Fibroblast of villous mesenchyme (primary cell): Measurements from ENCODE around the gene HMOX1. TPM values are rescaled to one million over a fixed set of nuclear protein-coding genes. Genes with fewer than 3 reads are reported as not detected.

ENCODE experiments used
- DNase-seq: peaks from one replicate; pipeline ENCODE4 v3.0.0-alpha.2; 2010; ENCODE audit warnings: low read depth
- H3K4me3 ChIP-seq: 2 replicates; pipeline ENCODE4 v1.5.1; 2011; ENCODE audit warnings: low read depth, mild to moderate bottlenecking, low read length
- CTCF ChIP-seq: IDR thresholded peaks from 2 replicates; pipeline ENCODE4 v1.5.1; 2012; ENCODE audit warnings: low read depth, mild to moderate bottlenecking, low read length; ENCODE audit not compliant: insufficient read depth
- total RNA-seq: library from RNA; depleted of rRNA; stranded (reverse); fragments of >200 nt; gene quantifications from 2 replicates; pipeline ENCODE4 v1.2.3, GENCODE V29; 2012

Gene HMOX1
- total RNA-seq, 1 donor: 24.2 TPM

- H3K4me3 ChIP-seq: no peak overlapping the region
- TF ChIP-seq CTCF: no peak
- DNase-seq: no peak
Measured at GRCh38 chr22:35398591-35398973, 17.7 kb downstream of the HMOX1 start.

GRCh38 chr22:35399114-35399677 is 18.3 kb downstream of the HMOX1 start:
- H3K4me3 ChIP-seq: peak overlapping the region; percentile 72
- TF ChIP-seq CTCF: no peak
- no peak for DNase-seq

- peak; percentile 97 for DNase-seq
- peak within 1 kb of the TSS; percentile 72 for H3K4me3 ChIP-seq
- TF ChIP-seq CTCF: no peak
Measured at GRCh38 chr22:35399678-35400500, 19.0 kb downstream of the HMOX1 start, which contains the start of gene MCM5. Gene MCM5 (plus strand): TSS chr22:35400140. CDS start chr22:35400439, 299 bp downstream.

- no peak for TF ChIP-seq CTCF
- no peak for DNase-seq
- peak overlapping the region; percentile 72 for H3K4me3 ChIP-seq
Measured at GRCh38 chr22:35400501-35400790, 19.6 kb downstream of the HMOX1 start.

DNA sequence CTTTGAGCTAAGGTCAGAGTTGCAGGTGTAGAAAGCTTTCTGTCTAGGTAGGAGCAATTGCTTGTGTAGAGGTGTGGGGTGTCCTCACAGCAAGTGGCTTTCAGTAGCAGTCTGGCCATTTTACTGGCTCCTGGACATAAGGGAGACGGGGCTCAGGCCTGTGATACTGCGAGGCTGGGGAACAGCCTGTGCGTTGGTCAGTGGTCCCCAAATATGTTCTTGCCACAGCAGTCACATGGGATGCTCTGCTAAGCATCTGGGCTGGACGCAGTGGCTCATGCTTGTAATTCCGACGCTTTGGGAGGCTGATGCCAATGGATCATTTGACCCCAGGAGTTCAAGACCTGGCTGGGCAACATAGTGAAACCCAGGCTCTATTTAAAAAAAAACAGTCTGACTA is 21.0 kb downstream of the HMOX1 start:
- H3K4me3 ChIP-seq: no peak overlapping the region
- no peak for DNase-seq
- no peak for TF ChIP-seq CTCF

DNA sequence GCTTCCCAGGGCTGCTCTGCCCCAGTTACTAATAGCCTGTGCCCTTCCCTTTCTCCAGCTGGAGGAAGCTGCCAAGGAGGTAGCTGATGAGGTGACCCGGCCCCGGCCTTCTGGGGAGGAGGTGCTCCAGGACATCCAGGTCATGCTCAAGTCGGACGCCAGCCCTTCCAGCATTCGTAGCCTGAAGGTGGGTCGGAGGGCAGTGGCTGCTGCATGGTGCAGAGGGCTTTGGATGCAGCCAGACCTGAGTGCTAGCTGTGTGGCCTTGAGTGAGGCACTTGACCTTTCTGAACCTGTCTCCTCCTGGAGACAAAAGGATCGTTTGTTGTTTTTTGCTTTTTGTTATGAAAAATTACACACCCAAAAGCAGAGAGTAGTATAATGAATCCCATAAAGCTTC is 22.5 kb downstream of the HMOX1 start:
- TF ChIP-seq CTCF: no peak
- DNase-seq: no peak

GRCh38 chr22:35404176-35404575 is 23.3 kb downstream of the HMOX1 start:
- no peak for TF ChIP-seq CTCF
- DNase-seq: no peak
- H3K4me3 ChIP-seq: no peak overlapping the region

More for the DNA sequence above, 22.5 kb downstream of the HMOX1 start:
- no peak overlapping the region for H3K4me3 ChIP-seq
